ENCODE results near the gene EIF2S2. TPM values are rescaled to one million over a fixed set of nuclear protein-coding genes. Genes with fewer than 3 reads are reported as not detected.

Gene EIF2S2
- total and polyA plus RNA-seq, 4 donors = 30.8 to 37.9 (median 31.5) TPM

DNA sequence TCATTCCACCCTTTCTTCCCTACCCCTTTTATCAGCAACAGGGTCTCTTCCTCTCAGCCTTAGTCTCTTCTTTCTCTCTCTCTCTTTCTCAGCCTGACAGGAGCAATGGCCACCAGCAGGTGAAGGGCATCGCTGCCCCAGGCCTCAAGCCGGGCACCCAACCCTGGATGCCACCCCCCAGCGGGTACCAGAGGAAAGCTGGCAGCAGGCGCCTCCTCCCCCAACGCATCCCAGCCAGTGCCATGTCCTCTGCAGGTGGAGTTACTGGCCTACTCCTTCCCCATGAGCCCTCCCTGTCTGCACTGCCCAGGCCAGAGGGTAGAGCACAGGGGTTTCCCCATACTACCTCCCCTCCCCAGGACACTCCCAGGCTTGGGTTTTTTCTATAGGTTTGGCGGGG, 32.2 kb downstream of the EIF2S2 start:
- H3K9me3 ChIP-seq (ENCODE audit: control insufficient read depth in 4 of 4, low read length in 3 of 4) = no peaks in the 10 kb centered on the region
- TF ChIP-seq RAD21 (IDR thresholded peaks at IDR 0.05) (no peak), GABPA (IDR thresholded peaks at IDR 0.05 in 1 of 2, conservative IDR thresholded peaks at IDR 0.05 in 1 of 2) (no peak)
- TF ChIP-seq, protein P1, sequence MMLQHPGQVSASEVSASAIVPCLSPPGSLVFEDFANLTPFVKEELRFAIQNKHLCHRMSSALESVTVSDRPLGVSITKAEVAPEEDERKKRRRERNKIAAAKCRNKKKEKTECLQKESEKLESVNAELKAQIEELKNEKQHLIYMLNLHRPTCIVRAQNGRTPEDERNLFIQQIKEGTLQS (IDR thresholded peaks at IDR 0.05) = no peak
- TF ChIP-seq, protein P2, sequence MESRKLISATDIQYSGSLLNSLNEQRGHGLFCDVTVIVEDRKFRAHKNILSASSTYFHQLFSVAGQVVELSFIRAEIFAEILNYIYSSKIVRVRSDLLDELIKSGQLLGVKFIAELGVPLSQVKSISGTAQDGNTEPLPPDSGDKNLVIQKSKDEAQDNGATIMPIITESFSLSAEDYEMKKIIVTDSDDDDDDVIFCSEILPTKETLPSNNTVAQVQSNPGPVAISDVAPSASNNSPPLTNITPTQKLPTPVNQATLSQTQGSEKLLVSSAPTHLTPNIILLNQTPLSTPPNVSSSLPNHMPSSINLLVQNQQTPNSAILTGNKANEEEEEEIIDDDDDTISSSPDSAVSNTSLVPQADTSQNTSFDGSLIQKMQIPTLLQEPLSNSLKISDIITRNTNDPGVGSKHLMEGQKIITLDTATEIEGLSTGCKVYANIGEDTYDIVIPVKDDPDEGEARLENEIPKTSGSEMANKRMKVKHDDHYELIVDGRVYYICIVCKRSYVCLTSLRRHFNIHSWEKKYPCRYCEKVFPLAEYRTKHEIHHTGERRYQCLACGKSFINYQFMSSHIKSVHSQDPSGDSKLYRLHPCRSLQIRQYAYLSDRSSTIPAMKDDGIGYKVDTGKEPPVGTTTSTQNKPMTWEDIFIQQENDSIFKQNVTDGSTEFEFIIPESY (IDR thresholded peaks at IDR 0.05) = no peak
- WGBS = 98% methylated on average over 6 of the region's 6 CpGs
- no peak overlapping the region for H3K4me3 ChIP-seq (ENCODE audit: low read depth in 1 of 3, low read length in 3 of 3)
- no peaks in the 10 kb centered on the region for H3K27me3 ChIP-seq (ENCODE audit: control insufficient read depth in 4 of 4, insufficient read depth in 4 of 4, low read length in 3 of 4)
- no peak overlapping the region for H3K9ac ChIP-seq (ENCODE audit: low read depth in 1 of 2, low read length in 2 of 2)
- no peak for DNase-seq (ENCODE audit: low spot score)
- peaks cover 6 to 44% (median 15%) of the 10 kb centered on the region in 4 donors for H3K36me3 ChIP-seq (ENCODE audit: control insufficient read depth in 4 of 4, insufficient read depth in 3 of 4, low read depth in 1 of 4, low read length in 3 of 4)
- H3K4me1 ChIP-seq (ENCODE audit: control insufficient read depth in 4 of 4, insufficient read depth in 4 of 4, low read length in 3 of 4) = no peaks in the 10 kb centered on the region
- H3K27ac ChIP-seq (ENCODE audit: low read depth in 1 of 2, low read length in 2 of 2) = no peak overlapping the region

DNA sequence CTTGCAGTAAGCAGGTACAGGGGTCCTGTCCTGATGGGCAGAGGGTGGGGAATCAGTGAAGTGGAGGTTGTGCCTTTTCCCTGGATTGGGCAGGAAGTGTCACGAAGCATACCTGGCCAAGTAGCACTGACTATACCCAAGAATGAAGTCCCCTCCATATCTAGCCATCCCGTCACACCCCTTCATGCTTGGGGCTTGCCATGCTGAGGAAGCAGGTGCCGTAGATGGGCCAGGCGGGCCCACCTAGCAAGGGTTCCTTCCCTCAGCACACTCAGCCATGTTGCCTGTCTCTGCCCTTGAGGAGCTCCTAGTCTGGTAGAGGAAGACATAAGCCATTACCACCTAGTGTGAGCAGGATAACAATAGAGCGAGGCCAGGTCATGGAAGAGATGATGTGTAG, 33.5 kb downstream of the EIF2S2 start:
- DNase-seq (ENCODE audit: low spot score) = no peak
- no peaks in the 10 kb centered on the region for H3K4me1 ChIP-seq (ENCODE audit: control insufficient read depth in 4 of 4, insufficient read depth in 4 of 4, low read length in 3 of 4)
- H3K9me3 ChIP-seq (ENCODE audit: control insufficient read depth in 4 of 4, low read length in 3 of 4) = no peaks in the 10 kb centered on the region
- no peak overlapping the region for H3K27ac ChIP-seq (ENCODE audit: low read depth in 1 of 2, low read length in 2 of 2)
- no peak overlapping the region for H3K4me3 ChIP-seq (ENCODE audit: low read depth in 1 of 3, low read length in 3 of 3)
- H3K27me3 ChIP-seq (ENCODE audit: control insufficient read depth in 4 of 4, insufficient read depth in 4 of 4, low read length in 3 of 4) = no peaks in the 10 kb centered on the region
- peaks cover 10 to 44% (median 18%) of the 10 kb centered on the region in 4 donors for H3K36me3 ChIP-seq (ENCODE audit: control insufficient read depth in 4 of 4, insufficient read depth in 3 of 4, low read depth in 1 of 4, low read length in 3 of 4)
- TF ChIP-seq FOXA2 (IDR thresholded peaks at IDR 0.05) (no peak), JUND (IDR thresholded peaks at IDR 0.05) (no peak), TAF1 (conservative IDR thresholded peaks at IDR 0.05) (no peak), HNF4G (IDR thresholded peaks at IDR 0.05) (no peak), YY1 (IDR thresholded peaks at IDR 0.05) (no peak), RAD21 (IDR thresholded peaks at IDR 0.05) (no peak)
- TF ChIP-seq, protein P1 (IDR thresholded peaks at IDR 0.05) = no peak
- TF ChIP-seq, protein P3, sequence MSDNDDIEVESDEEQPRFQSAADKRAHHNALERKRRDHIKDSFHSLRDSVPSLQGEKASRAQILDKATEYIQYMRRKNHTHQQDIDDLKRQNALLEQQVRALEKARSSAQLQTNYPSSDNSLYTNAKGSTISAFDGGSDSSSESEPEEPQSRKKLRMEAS (IDR thresholded peaks at IDR 0.05) = no peak
- TF ChIP-seq, protein P4, sequence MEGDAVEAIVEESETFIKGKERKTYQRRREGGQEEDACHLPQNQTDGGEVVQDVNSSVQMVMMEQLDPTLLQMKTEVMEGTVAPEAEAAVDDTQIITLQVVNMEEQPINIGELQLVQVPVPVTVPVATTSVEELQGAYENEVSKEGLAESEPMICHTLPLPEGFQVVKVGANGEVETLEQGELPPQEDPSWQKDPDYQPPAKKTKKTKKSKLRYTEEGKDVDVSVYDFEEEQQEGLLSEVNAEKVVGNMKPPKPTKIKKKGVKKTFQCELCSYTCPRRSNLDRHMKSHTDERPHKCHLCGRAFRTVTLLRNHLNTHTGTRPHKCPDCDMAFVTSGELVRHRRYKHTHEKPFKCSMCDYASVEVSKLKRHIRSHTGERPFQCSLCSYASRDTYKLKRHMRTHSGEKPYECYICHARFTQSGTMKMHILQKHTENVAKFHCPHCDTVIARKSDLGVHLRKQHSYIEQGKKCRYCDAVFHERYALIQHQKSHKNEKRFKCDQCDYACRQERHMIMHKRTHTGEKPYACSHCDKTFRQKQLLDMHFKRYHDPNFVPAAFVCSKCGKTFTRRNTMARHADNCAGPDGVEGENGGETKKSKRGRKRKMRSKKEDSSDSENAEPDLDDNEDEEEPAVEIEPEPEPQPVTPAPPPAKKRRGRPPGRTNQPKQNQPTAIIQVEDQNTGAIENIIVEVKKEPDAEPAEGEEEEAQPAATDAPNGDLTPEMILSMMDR (IDR thresholded peaks at IDR 0.05; ENCODE audit: low read depth, low read length, missing input control) = no peak
- WGBS = 98% methylated on average over 5 of the region's 5 CpGs
- H3K9ac ChIP-seq (ENCODE audit: low read depth in 1 of 2, low read length in 2 of 2) = no peak overlapping the region

DNA sequence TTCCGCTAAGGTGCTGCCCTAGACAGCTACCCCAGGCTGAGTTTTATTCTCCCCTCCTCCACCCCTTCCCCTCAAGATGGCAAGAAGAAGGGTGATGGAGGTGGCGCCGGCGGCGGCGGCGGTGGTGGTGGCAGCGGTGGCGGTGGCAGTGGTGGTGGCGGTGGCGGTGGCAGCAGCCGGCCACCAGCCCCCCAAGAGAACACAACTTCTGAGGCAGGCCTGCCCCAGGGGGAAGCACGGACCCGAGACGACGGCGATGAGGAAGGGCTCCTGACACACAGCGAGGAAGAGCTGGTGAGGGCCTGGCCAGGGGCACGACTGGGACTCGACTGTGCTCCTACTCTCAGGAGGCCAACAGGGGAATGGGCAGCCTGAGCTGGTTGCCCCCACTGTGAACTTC, 35.1 kb downstream of the EIF2S2 start:
- Histone ChIP-seq H3K36me3 (ENCODE audit: control insufficient read depth in 4 of 4, insufficient read depth in 3 of 4, low read depth in 1 of 4, low read length in 3 of 4) (peaks cover 11 to 44% (median 18%) of the 10 kb centered on the region in 4 donors), H3K27me3 (ENCODE audit: control insufficient read depth in 4 of 4, insufficient read depth in 4 of 4, low read length in 3 of 4) (no peaks in the 10 kb centered on the region), H3K4me1 (ENCODE audit: control insufficient read depth in 4 of 4, insufficient read depth in 4 of 4, low read length in 3 of 4) (no peaks in the 10 kb centered on the region), H3K9me3 (ENCODE audit: control insufficient read depth in 4 of 4, low read length in 3 of 4) (no peaks in the 10 kb centered on the region), H3K9ac (ENCODE audit: low read depth in 1 of 2, low read length in 2 of 2) (no peak overlapping the region), H3K27ac (ENCODE audit: low read depth in 1 of 2, low read length in 2 of 2) (no peak overlapping the region), H3K4me3 (ENCODE audit: low read depth in 1 of 3, low read length in 3 of 3) (no peak overlapping the region)
- WGBS = 93% methylated on average over 20 of the region's 20 CpGs
- DNase-seq (ENCODE audit: low spot score) = no peak
- TF ChIP-seq JUND (IDR thresholded peaks at IDR 0.05) = no peak
- TF ChIP-seq HNF4G (IDR thresholded peaks at IDR 0.05) = no peak
- TF ChIP-seq RAD21 (IDR thresholded peaks at IDR 0.05) = no peak
- TF ChIP-seq, protein P4 (IDR thresholded peaks at IDR 0.05; ENCODE audit: low read depth, low read length, missing input control) = no peak
- TF ChIP-seq RXRA (IDR thresholded peaks at IDR 0.05) = no peak
- TF ChIP-seq, protein P5, sequence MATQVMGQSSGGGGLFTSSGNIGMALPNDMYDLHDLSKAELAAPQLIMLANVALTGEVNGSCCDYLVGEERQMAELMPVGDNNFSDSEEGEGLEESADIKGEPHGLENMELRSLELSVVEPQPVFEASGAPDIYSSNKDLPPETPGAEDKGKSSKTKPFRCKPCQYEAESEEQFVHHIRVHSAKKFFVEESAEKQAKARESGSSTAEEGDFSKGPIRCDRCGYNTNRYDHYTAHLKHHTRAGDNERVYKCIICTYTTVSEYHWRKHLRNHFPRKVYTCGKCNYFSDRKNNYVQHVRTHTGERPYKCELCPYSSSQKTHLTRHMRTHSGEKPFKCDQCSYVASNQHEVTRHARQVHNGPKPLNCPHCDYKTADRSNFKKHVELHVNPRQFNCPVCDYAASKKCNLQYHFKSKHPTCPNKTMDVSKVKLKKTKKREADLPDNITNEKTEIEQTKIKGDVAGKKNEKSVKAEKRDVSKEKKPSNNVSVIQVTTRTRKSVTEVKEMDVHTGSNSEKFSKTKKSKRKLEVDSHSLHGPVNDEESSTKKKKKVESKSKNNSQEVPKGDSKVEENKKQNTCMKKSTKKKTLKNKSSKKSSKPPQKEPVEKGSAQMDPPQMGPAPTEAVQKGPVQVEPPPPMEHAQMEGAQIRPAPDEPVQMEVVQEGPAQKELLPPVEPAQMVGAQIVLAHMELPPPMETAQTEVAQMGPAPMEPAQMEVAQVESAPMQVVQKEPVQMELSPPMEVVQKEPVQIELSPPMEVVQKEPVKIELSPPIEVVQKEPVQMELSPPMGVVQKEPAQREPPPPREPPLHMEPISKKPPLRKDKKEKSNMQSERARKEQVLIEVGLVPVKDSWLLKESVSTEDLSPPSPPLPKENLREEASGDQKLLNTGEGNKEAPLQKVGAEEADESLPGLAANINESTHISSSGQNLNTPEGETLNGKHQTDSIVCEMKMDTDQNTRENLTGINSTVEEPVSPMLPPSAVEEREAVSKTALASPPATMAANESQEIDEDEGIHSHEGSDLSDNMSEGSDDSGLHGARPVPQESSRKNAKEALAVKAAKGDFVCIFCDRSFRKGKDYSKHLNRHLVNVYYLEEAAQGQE (IDR thresholded peaks at IDR 0.05) = no peak

Measured in liver (tissue), 9 donors.